NT2/D1 (cell line): ENCODE results near the gene RAB9A.

Experiments
- SUZ12 ChIP-seq: IDR thresholded peaks from 2 replicates; pipeline ENCODE4 v1.6.1; 2011; ENCODE audit not compliant: insufficient read length, insufficient read depth; ENCODE audit errors: extremely low read depth
- YY1 ChIP-seq: IDR thresholded peaks from 2 replicates; pipeline ENCODE4 v1.6.1; 2011; ENCODE audit not compliant: insufficient read length, insufficient read depth

DNA sequence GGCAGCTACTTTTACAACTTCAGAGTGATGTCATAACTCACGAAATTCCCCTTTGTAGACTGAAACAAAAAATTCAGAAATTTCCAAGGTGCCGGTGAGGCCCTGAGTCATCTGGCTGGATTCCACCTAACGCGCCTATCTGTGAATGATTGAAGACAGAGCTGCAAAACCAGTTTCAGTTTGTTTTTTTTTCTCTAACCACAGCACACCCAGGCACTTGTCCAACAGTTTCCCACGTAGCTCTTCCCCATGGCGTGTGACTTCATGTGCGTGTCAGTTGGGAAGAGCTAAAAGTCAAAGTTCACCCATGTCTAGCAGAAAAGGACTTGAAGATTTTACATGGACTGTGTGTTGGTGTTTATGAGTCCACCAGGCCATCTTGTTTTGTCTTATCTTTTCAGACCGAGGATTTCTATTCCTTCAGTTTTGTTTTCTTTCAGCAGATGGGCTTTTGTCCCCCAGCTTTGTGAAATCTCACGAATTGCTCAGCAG lies 19.6 kb upstream of the RAB9A start:
- no peak for TF ChIP-seq SUZ12
- TF ChIP-seq YY1, result no peak
